B cell (primary cell): Measurements from ENCODE around the gene TMEM18. TPM values are rescaled to one million over a fixed set of nuclear protein-coding genes. Genes with fewer than 3 reads are reported as not detected.

Source experiments
- ATAC-seq: fragments of 200-7000 bp; cut with Tn5 transposase; one replicate; pipeline ENCODE4 v1.10.0; 2021; ENCODE audit warnings: low read depth, mild to moderate bottlenecking, moderate number of reproducible peaks, moderate library complexity
- CTCF ChIA-PET: fragments of 350-600 bp; sonication (Branson Sonifier 250); formaldehyde crosslinking; loops from one replicate; lab custom pipeline; 2021; ENCODE audit warnings: antibody characterized with exemption, inconsistent platforms; lab: Charles Lee
- POLR2A ChIA-PET: fragments of 350-600 bp; sonication (Branson Sonifier 250); formaldehyde crosslinking; loops from one replicate; lab custom pipeline; 2021; ENCODE audit warnings: antibody characterized with exemption; lab: Charles Lee
- DNase-seq: peaks from one replicate; pipeline ENCODE4 v3.0.0; 2013
- H2AFZ ChIP-seq: 2 replicates; pipeline ENCODE4 v1.6.1; 2012; ENCODE audit warnings: mild to moderate bottlenecking, low read depth, low read length; ENCODE audit not compliant: insufficient read depth, poor library complexity, severe bottlenecking
- H3K27ac ChIP-seq, 2 donors: 1 replicate in 1 of 2; 2 replicates in 1 of 2; pipeline ENCODE4 v1.5.1; 2012 to 2013; ENCODE audit warnings: low read length in 2 of 2, mild to moderate bottlenecking in 2 of 2, moderate library complexity in 1 of 2
- H3K27me3 ChIP-seq, 4 experiments: fragments of 200-600 bp in 1 of 4; sonication (generic) in 1 of 4; replicated peaks in 1 of 4; 1 replicate in 2 of 4; 2 replicates in 2 of 4; pipeline versions ENCODE4 v1.6.1 to v1.7.0; 2013 to 2016; ENCODE audit warnings: low read length in 3 of 4, mild to moderate bottlenecking in 2 of 4, mixed read lengths in 1 of 4, moderate library complexity in 1 of 4; ENCODE audit not compliant: insufficient read depth in 4 of 4, control insufficient read depth in 3 of 4; ENCODE audit errors: control extremely low read depth in 1 of 4
- H3K36me3 ChIP-seq, 2 experiments: replicated peaks in 1 of 2; 1 replicate in 1 of 2; 2 replicates in 1 of 2; pipeline versions ENCODE4 v1.6.1 to v1.7.1; 2013; ENCODE audit warnings: low read length in 1 of 2; ENCODE audit not compliant: insufficient read depth in 2 of 2, control insufficient read depth in 1 of 2; ENCODE audit errors: control extremely low read depth in 1 of 2, extremely low read depth in 1 of 2
- H3K4me1 ChIP-seq, 2 donors: fragments of 200-600 bp in 1 of 2; sonication (generic) in 1 of 2; 1 replicate in 1 of 2; 2 replicates in 1 of 2; pipeline versions ENCODE4 v1.5.1 to v1.6.1; 2013 to 2017; ENCODE audit warnings: low read length in 2 of 2; ENCODE audit not compliant: control insufficient read depth in 2 of 2, insufficient read depth in 2 of 2
- H3K4me2 ChIP-seq: replicated peaks from 2 replicates; pipeline ENCODE3; 2012; ENCODE audit warnings: mild to moderate bottlenecking, low read depth, low read length; ENCODE audit not compliant: poor library complexity, severe bottlenecking
- H3K4me3 ChIP-seq, 5 experiments: fragments of 200-600 bp in 1 of 5; sonication (generic) in 1 of 5; 1 replicate in 3 of 5; 2 replicates in 2 of 5; pipeline versions ENCODE4 v1.5.1 to v1.7.0; 2011 to 2016; ENCODE audit warnings: low read length in 4 of 5, mild to moderate bottlenecking in 4 of 5, low read depth in 2 of 5, control low read depth in 1 of 5, moderate library complexity in 1 of 5; ENCODE audit not compliant: insufficient read depth in 1 of 5; ENCODE audit errors: control extremely low read depth in 1 of 5, extremely low read depth in 1 of 5
- H3K79me2 ChIP-seq: fragments of 200-600 bp; sonication (generic); one replicate; pipeline ENCODE4 v1.6.0; 2016; ENCODE audit warnings: low read length; ENCODE audit not compliant: control insufficient read depth, insufficient read depth
- H3K9ac ChIP-seq: fragments of 200-600 bp; sonication (generic); 2 replicates; pipeline ENCODE4 v1.6.1; 2017; ENCODE audit warnings: mild to moderate bottlenecking, low read length, moderate library complexity
- H3K9me3 ChIP-seq, 3 donors: one replicate each; pipeline versions ENCODE4 v1.6.1 to v1.7.1; 2013; ENCODE audit warnings: low read length in 2 of 3; ENCODE audit not compliant: control insufficient read depth in 2 of 3, insufficient read depth in 1 of 3; ENCODE audit errors: control extremely low read depth in 1 of 3
- H4K20me1 ChIP-seq: 2 replicates; pipeline ENCODE4 v1.6.0; 2012; ENCODE audit warnings: mild to moderate bottlenecking, low read length; ENCODE audit not compliant: insufficient read depth, control insufficient read depth, poor library complexity, severe bottlenecking
- H3K27ac Mint-ChIP-seq: one replicate; pipeline ENCODE4 v1.8.0; 2021; ENCODE audit warnings: mixed read lengths
- H3K27me3 Mint-ChIP-seq: one replicate; pipeline ENCODE4 v1.8.0; 2021; ENCODE audit warnings: mixed read lengths
- H3K4me1 Mint-ChIP-seq: one replicate; pipeline ENCODE4 v1.8.0; 2021; ENCODE audit warnings: mixed read lengths
- H3K4me3 Mint-ChIP-seq: one replicate; pipeline ENCODE4 v1.8.0; 2021; ENCODE audit warnings: mixed read lengths
- H3K9me3 Mint-ChIP-seq: one replicate; pipeline ENCODE4 v1.8.0; 2022; ENCODE audit warnings: mixed read lengths; ENCODE audit not compliant: insufficient read depth
- EZH2 ChIP-seq: IDR thresholded peaks from 2 replicates; pipeline ENCODE4 v1.6.1; 2012; ENCODE audit warnings: borderline replicate concordance, low read depth, mild to moderate bottlenecking, moderate library complexity, low read length; ENCODE audit not compliant: insufficient read depth, poor library complexity, severe bottlenecking
- WGBS: methylation state at CpG from one replicate; pipeline ENCODE4 v1.1.5; 2013; ENCODE audit warnings: missing lambda C conversion rate; ENCODE audit not compliant: insufficient coverage; 5-methylcytosine and 5-hydroxymethylcytosine counted together
- intact Hi-C: fragments of 100-400 bp; cut with micrococcal nuclease; formaldehyde crosslinking; loops from one replicate; pipeline ENCODE4 v1.10.0; 2022
- polyA plus RNA-seq: library from polyadenylated mRNA; depleted of rRNA; stranded (reverse); fragments of >200 nt; gene quantifications from 2 replicates; pipeline ENCODE4 v1.2.3, GENCODE V29; 2012
- total RNA-seq, 2 donors: library from RNA; stranded (reverse); fragments of 120-200 nt in 1 of 2; gene quantifications; 1 replicate in 1 of 2; 2 replicates in 1 of 2; pipeline versions ENCODE4 v1.2.3 to v1.2.4, GENCODE V29; 2013 to 2022
- TF ChIP-seq, protein P1 (sequence below): fragments of 200-600 bp; IDR thresholded peaks from one replicate; pipeline ENCODE4 v1.8.0; 2022; ENCODE audit warnings: antibody characterized with exemption, mild to moderate bottlenecking

The TMEM18 gene
- total and polyA plus RNA-seq, 2 donors (not counting 1 experiment from before 2014, with no cell fraction given), result 14.4 to 38.5 TPM

GRCh38 chr2:650343-651310 is 26.6 kb downstream of the TMEM18 start:
- DNase-seq (no peak), ATAC-seq (no peak)
- H3K4me3 ChIP-seq, result no peak overlapping the region
- no peak overlapping the region for H3K27ac Mint-ChIP-seq
- no peak overlapping the region for H3K9ac ChIP-seq
- H3K9me3 Mint-ChIP-seq, result no peaks in the 10 kb centered on the region
- no peaks in the 10 kb centered on the region for H3K4me1 ChIP-seq
- H4K20me1 ChIP-seq, result no peaks in the 10 kb centered on the region
- WGBS, result 93% methylated on average over 20 of the region's 25 CpGs
- no peaks in the 10 kb centered on the region for H3K9me3 ChIP-seq
- H3K27ac ChIP-seq, result no peak overlapping the region
- no peak overlapping the region for H3K4me2 ChIP-seq
- peaks cover 0 to 2% (median 0%) of the 10 kb centered on the region in 4 experiments for H3K27me3 ChIP-seq
- H3K79me2 ChIP-seq, result no peaks in the 10 kb centered on the region
- peaks cover 7% of the 10 kb centered on the region for H3K27me3 Mint-ChIP-seq
- CTCF ChIA-PET, result no interaction called here
- H3K36me3 ChIP-seq, result no peaks in the 10 kb centered on the region
- H2AFZ ChIP-seq, result no peak overlapping the region
- TF ChIP-seq, protein P1, sequence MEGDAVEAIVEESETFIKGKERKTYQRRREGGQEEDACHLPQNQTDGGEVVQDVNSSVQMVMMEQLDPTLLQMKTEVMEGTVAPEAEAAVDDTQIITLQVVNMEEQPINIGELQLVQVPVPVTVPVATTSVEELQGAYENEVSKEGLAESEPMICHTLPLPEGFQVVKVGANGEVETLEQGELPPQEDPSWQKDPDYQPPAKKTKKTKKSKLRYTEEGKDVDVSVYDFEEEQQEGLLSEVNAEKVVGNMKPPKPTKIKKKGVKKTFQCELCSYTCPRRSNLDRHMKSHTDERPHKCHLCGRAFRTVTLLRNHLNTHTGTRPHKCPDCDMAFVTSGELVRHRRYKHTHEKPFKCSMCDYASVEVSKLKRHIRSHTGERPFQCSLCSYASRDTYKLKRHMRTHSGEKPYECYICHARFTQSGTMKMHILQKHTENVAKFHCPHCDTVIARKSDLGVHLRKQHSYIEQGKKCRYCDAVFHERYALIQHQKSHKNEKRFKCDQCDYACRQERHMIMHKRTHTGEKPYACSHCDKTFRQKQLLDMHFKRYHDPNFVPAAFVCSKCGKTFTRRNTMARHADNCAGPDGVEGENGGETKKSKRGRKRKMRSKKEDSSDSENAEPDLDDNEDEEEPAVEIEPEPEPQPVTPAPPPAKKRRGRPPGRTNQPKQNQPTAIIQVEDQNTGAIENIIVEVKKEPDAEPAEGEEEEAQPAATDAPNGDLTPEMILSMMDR, result no peak
- no peak for TF ChIP-seq EZH2
- no peak overlapping the region for H3K4me3 Mint-ChIP-seq
- POLR2A ChIA-PET, result no interaction called here
- intact Hi-C loops, result no loop called here
- H3K4me1 Mint-ChIP-seq, result no peaks in the 10 kb centered on the region
